ENCODE measurements around the gene ZBTB12.
"Not testable (repeated sequence)": the region's sequence is repeated elsewhere in the genome, so short reads cannot be mapped to it uniquely, and the experiment has no call there.

The ZBTB12 gene

GRCh38 chr6:31901953-31902643 is at the start of gene ZBTB12:
Gene ZBTB12 (minus strand): TSS chr6:31902086. CDS start chr6:31901305, 781 bp downstream.
- peak; percentile 97 for DNase-seq

- DNase-seq: no peak
Measured at GRCh38 chr6:31949926-31950548, 48.2 kb upstream of the ZBTB12 start.

GRCh38 chr6:31948753-31949413 is 47.0 kb upstream of the ZBTB12 start:
- DNase-seq: no peak

- DNase-seq: no peak
Measured at GRCh38 chr6:31948306-31948705, 46.4 kb upstream of the ZBTB12 start.

GRCh38 chr6:31947864-31948263 is 46.0 kb upstream of the ZBTB12 start:
- DNase-seq: no peak

- no peak for DNase-seq
Measured at GRCh38 chr6:31947070-31947675, 45.3 kb upstream of the ZBTB12 start.

GRCh38 chr6:31946370-31946885 is 44.5 kb upstream of the ZBTB12 start:
- no peak for DNase-seq

- peak; percentile 75 for DNase-seq
Measured at GRCh38 chr6:31945507-31946369, 43.9 kb upstream of the ZBTB12 start, which contains the start of gene CFB. Gene CFB (plus strand): TSS chr6:31946095. CDS start chr6:31946222, 127 bp downstream.

GRCh38 chr6:31945154-31945506 is 43.2 kb upstream of the ZBTB12 start:
- no peak for DNase-seq

GRCh38 chr6:31943742-31944141 is 41.9 kb upstream of the ZBTB12 start:
- DNase-seq: no peak

- DNase-seq: no peak
Measured at GRCh38 chr6:31940256-31940664, 38.4 kb upstream of the ZBTB12 start.

- no peak for DNase-seq
Measured at GRCh38 chr6:31935823-31936222, 33.9 kb upstream of the ZBTB12 start.

- DNase-seq: no peak
Measured at GRCh38 chr6:31935021-31935420, 33.1 kb upstream of the ZBTB12 start.

GRCh38 chr6:31933537-31933936 is 31.7 kb upstream of the ZBTB12 start:
- DNase-seq: no peak

- DNase-seq: not testable (repeated sequence)
Measured at GRCh38 chr6:31932137-31932536, 30.3 kb upstream of the ZBTB12 start.

GRCh38 chr6:31930962-31931361 is 29.1 kb upstream of the ZBTB12 start:
- no peak for DNase-seq

- DNase-seq: no peak
Measured at GRCh38 chr6:31928672-31928939, 26.7 kb upstream of the ZBTB12 start.

GRCh38 chr6:31927863-31928671 is 26.2 kb upstream of the ZBTB12 start:
- DNase-seq: no peak

- DNase-seq: no peak
Measured at GRCh38 chr6:31927242-31927862, 25.5 kb upstream of the ZBTB12 start, which contains the start of gene C2. Gene C2 (plus strand): TSS chr6:31927717. CDS start chr6:31927753, 36 bp downstream.

GRCh38 chr6:31922942-31923341 is 21.1 kb upstream of the ZBTB12 start:
- DNase-seq: no peak

- DNase-seq: no peak
Measured at GRCh38 chr6:31920811-31921210, 18.9 kb upstream of the ZBTB12 start.
